Measurements from ENCODE around the gene PLPPR2.
"Not testable (repeated sequence)": the region's sequence is repeated elsewhere in the genome, so short reads cannot be mapped to it uniquely, and the experiment has no call there.

The PLPPR2 gene

DNA sequence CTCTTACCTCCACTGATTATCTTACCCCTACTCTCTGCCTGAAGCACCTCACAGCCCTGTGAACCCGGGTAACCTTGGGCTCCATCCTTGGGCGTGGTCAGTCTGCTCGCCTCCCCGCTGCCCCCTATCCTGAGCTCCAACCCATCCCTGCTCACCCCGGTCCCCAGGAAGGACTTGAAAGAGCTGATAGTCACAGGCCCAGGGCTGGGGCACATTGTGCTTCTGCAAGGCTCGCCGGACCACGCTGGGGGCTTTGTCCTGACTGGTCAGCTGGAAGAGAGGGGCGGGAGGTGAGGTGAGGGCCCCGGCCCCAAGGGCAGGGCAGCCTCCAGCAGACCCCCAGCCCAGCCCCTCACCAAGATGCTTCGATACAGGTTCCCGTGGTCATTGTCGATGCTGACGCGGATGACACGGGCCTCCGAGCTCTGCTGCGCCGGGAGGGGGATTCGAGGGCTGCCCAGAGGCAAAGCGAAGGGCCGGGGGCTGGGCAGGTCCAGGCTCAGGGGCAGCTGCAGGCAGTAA lies 41.9 kb downstream of the PLPPR2 start:
- no peak for DNase-seq (ENCODE audit: low read depth in 2 of 2)

DNA sequence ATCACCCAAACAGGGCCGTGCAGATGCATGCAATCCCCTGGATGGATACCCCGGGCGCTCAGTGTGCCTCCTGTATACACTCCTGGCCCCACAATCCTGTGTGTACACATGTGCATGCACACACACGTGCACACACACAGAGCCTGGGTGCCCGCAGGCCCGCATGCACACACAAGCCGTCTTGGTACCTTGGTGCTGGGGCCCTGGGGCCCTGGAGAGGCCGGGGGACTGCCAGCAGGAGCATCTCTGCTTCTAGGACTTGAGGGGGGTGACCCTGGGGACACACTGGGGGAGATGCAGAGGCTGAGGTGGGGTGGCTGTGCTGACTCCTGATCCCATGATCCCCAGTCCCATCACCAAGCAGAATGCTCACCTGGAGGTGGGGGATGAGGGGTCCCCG lies 44.4 kb downstream of the PLPPR2 start:
- no peak for DNase-seq (ENCODE audit: low read depth in 2 of 2)

GRCh38 chr19:11400798-11401197 lies 45.6 kb downstream of the PLPPR2 start:
- DNase-seq (ENCODE audit: low read depth in 2 of 2): no peak

- no peak for DNase-seq (ENCODE audit: low read depth in 2 of 2)
These were observed 46.7 kb downstream of the PLPPR2 start for GRCh38 chr19:11401808-11402543.

DNA sequence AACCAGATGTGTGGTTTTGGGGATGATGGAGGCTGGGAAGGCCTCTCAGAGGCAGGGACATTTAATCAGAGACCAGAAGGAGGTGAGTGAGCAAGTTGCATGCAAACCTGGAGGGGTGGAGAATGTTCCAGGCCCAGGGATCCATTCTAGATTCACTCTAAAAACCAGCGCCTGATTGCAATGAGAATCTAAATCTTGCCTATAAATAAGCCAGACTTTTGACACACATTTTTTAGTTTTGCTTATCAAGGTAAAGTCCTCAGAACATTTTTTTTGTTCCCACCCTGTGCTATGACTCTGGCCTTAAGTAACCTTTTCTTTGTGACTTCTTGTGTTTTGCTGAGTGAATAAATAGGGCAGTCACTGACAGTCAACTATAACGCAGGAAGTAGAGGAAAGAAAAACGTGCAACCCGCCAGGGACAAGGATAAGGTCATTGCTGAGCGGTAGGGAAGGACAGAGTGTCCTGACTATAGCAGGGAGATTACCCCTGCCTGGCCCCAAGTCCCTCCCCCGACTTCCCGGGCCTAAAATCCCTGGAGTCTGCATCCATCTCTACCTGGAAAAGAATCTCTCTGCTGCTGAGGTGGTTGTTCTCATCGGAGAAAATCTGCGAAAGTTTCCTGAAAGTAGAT lies 49.5 kb downstream of the PLPPR2 start:
- DNase-seq (ENCODE audit: low read depth in 2 of 2): no peak

DNA sequence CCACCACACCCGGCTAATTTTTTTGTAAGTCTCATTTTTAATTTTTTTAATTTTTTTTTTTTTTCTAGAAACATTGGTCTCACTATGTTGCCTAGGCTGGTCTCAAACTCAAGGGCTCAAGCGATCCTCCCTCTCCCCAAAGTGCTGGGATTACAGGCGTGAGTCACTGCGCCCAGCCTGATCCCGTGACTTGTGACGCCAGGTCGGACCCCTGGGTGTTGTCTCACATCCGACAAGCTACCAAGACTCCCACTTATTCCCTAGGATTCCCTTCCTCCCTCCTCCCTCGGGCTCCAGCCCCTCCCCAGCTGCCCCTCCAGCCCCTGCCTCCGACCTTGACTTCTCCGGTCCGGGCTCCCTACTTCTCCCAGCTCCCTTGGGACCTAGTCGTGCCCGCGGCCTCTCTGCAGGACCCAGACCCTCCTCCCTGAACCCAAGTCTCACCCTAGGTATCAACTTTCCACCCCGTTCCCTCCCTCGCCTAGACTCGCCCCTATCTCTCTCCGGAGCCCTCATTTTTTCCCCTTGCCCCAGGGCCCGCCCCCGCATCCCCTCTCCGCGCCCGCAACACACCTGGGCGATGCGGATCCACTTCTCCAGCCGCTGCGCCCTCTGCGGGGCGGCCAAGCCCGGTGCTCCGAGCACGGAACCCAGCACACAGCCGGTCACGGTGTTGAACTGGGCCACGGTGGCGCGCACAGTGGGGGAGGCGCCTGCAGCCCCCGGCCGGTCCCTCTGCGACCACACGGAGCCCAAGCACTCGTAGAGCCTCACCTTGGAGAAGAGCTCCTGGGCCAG lies 50.8 kb downstream of the PLPPR2 start:
- no peak for DNase-seq (ENCODE audit: low read depth in 2 of 2)

DNA sequence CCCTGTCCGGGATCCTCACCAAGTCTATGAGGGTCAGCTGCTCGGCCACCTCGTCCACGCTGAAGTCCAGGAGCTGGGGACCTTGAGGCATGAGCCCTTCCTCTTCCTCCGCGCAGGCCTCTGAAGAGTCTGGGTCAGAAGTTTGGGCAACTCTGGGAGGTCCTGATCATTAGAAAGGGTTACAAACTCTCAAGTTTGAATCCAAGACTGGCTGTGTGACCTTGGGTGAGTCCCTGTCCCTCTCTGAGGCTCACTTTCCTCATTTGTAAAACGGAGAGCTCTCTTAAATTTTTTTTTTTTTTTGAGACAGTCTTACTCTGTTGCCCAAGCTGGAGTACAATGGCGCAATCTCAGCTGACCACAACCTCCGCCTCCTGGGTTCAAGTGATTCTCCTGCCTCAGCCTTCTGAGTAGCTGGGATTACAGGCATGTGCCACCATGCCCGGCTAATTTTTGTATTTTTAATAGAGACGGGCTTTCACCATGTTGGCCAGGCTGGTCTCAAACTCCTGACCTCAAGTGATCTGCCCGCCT lies 51.5 kb downstream of the PLPPR2 start:
- not testable (repeated sequence) for DNase-seq (ENCODE audit: low read depth in 2 of 2)

DNA sequence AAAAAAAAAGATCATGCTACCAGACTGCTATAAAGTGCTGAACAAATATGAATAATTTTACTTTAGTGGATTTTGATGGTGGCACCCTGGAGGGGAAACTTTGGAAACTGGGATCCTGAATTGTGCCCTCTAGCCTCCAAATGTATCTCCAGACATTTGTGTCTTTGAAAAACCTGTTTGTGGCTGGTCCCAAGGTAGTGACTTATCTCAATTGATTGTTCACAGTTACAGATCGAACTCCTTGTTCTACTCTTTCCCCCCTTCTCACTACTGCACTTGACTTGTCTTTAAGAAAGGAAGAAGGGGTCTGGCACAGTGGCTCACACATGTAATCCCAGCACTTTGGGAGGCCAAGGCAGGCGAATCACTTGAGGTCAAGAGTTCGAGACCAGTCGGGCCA lies 53.4 kb downstream of the PLPPR2 start:
- no peak for DNase-seq (ENCODE audit: low read depth in 2 of 2)

DNA sequence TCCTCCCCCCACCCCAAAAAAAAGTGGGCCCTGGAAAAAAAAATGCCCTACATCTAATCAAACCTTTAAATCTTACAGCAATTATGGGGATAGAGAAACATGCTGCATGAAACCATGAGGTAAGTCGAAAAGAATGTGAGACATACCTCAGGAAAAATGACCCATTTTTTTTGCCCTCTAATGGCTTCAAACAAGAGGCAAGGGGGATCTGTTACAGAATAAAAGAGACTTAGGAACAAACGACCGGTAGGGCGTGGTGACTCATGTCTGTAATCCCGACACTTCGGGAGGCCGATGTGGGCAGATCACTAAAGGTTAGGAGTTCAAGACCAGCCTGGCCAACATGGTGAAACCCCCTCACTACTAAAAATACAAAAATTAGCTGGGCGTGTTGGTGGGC lies 55.5 kb downstream of the PLPPR2 start:
- no peak for DNase-seq (ENCODE audit: low read depth in 2 of 2)

GRCh38 chr19:11414544-11414943 lies 59.3 kb downstream of the PLPPR2 start:
- no peak for DNase-seq (ENCODE audit: low read depth in 2 of 2)

Measured in activated CD8-positive, alpha-beta memory T cell treated with anti-CD3 and anti-CD28 coated beads for 4 hours (primary cell).